Nephron progenitor cell (in vitro differentiated cells): ENCODE data around the gene SASH3.

Experiments
- DNase-seq: peaks from one replicate; pipeline ENCODE4 v3.0.0; 2021
- H3K27ac Mint-ChIP-seq: 2 replicates; pipeline ENCODE4 v1.8.0; 2021; ENCODE audit warnings: mild to moderate bottlenecking, moderate library complexity, mixed read lengths
- H3K27me3 Mint-ChIP-seq: 2 replicates; pipeline ENCODE4 v1.8.0; 2021; ENCODE audit warnings: mild to moderate bottlenecking, low read depth, mixed read lengths; ENCODE audit not compliant: poor library complexity
- H3K36me3 Mint-ChIP-seq: 2 replicates; pipeline ENCODE4 v1.8.0; 2021; ENCODE audit warnings: low read depth, mixed read lengths
- H3K4me1 Mint-ChIP-seq: 2 replicates; pipeline ENCODE4 v1.8.0; 2021; ENCODE audit warnings: mixed read lengths
- H3K4me3 Mint-ChIP-seq: 2 replicates; pipeline ENCODE4 v1.8.0; 2021; ENCODE audit warnings: mild to moderate bottlenecking, moderate library complexity, mixed read lengths
- H3K9me3 Mint-ChIP-seq: 2 replicates; pipeline ENCODE4 v1.8.0; 2021; ENCODE audit warnings: mild to moderate bottlenecking, moderate library complexity, mixed read lengths
- CTCF ChIP-seq: fragments of 200-600 bp; sonication (generic); IDR thresholded peaks from 2 replicates; pipeline ENCODE4 v1.5.0; 2021; ENCODE audit warnings: antibody characterized with exemption

The SASH3 gene

DNA sequence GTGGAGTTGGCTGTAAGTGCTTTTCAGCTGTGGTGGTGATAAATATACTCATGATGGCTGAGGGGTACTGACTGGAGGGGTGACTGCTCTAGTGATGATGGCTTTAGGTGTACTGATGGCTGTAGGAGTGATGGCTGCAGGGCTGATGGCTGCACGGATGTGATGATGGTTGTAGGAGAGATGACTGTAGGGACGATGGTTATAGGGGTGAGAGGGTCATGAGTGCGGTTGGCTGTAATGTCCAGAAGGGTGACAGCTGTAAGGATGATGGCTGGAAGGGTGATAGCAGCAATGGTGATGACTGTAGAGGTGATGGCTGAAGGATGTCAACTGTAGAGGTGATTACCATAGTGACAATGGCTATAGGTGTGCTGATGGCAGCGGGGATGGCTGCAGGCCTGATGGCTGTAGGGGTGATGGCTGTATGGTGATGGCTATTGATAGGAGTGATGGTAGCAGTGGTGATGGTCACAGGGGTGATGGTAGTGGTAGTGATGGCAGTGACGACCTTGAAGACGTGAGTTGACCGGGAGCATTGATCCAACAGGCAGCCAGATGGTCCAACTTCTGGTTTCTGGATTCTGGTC is 570 bp upstream of the SASH3 start:
- DNase-seq, result no peak
- H3K36me3 Mint-ChIP-seq, result no peaks in the 10 kb centered on the region
- no peak overlapping the region for H3K27ac Mint-ChIP-seq
- peaks cover 6% of the 10 kb centered on the region for H3K27me3 Mint-ChIP-seq
- H3K4me1 Mint-ChIP-seq, result no peaks in the 10 kb centered on the region
- H3K4me3 Mint-ChIP-seq, result no peak overlapping the region
- TF ChIP-seq CTCF, result no peak
- H3K9me3 Mint-ChIP-seq, result peaks cover 22% of the 10 kb centered on the region

DNA sequence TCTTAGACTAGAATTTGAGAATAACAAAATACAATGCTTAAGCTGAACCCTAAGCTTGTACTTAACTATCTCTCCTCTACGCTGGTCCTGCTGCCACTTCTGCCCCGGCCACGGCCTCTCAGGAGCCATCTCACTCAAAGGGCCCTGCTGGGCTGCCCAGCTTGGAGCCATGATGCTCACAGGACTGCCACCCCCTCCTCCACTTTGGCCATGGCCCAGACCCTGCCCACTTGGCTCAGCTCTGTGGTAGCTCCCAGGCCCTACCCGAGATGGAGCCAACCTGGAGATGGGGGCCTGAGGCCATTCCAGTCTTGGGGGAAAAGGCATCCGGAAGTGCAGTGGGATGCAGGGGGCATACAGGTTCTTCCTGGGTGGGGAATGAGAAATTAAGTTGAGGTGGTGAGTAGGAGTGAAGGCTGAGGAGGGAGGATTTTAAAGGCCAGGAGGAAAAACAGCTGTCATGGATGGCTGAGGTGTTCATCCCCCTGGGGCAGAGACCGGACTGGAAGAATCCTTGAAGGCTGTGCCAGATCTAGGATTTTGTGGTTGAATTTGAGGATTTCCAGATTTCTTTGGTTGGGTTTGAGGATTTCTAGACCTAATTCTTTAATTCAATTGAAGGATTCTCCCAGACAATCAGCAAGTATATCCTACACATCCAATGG is 824 bp downstream of the SASH3 start:
- no peak for DNase-seq
- Mint-ChIP-seq H3K27ac (no peak overlapping the region), H3K4me3 (no peak overlapping the region), H3K4me1 (peaks cover 6% of the 10 kb centered on the region), H3K27me3 (peaks cover 6% of the 10 kb centered on the region), H3K36me3 (no peaks in the 10 kb centered on the region), H3K9me3 (peaks cover 19% of the 10 kb centered on the region)
- no peak for TF ChIP-seq CTCF

DNA sequence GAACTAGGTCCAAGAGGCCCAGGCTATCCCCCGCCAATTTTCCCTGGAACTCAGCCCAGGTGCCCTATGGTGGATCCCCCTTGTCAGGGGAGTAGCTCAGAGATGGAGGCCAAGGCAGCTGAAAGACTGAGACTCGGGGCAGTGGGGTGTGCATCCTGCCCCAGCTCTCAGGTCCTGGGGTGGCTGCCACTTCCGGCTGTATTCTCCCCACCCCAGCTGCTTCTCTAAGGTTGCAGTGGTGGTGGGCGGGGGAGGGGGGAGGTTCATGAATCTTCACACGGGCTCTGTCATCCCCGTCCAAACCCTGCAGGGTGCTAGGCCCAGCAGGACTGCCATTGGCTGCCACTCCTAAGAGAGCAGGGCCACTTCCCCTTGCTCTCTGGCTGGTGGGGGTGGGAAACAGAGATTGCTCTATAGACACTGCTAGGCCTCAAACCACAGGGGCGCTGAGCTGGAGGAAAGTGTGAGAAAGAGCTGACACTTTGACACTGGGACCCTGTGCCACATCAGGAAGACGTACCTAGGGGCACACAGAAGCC is 1.5 kb downstream of the SASH3 start:
- no peak for DNase-seq
- Mint-ChIP-seq H3K9me3 (peaks cover 19% of the 10 kb centered on the region), H3K27ac (no peak overlapping the region), H3K4me3 (no peak overlapping the region), H3K27me3 (peaks cover 6% of the 10 kb centered on the region), H3K4me1 (peaks cover 12% of the 10 kb centered on the region), H3K36me3 (no peaks in the 10 kb centered on the region)
- TF ChIP-seq CTCF, result no peak

DNA sequence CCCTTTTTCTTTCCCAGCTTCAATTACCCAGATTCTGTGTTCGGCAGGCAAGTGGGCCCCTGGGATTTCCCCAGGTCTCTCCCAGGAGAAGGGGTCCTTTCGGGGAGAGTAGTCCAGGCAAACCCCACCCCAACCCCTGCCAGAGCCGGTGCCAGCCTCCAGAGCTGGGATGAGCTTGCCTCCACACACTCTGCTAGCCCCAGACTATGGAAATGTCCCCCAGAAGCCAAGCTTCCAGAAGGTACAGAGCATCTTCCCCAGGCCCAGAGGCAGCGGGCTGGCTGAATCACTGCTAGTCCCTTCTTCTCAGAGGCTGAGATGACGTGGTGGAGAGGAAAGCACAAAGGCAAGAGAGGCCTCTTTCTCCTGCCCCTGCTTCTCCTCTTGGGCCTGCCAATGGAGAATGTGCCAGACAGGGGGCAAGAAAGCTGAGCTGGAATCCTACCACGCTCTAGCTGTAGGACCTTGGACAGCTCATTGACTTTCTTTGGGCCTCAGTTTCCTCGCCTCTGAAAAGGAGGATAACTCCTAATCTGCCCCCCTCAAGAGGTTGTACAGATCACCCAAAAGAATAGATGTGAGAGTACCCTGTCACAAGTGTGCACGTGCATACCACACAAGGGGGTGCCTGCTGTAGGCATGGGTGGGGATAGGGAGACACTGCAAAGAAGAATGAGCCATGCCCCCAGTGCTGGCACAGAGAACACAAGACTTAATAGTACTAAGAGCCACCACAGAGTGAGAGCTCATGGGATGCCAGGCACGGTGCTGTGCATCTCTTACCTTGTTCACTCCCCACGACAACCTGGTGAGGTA is 2.1 kb downstream of the SASH3 start:
- Mint-ChIP-seq H3K4me3 (no peak overlapping the region), H3K9me3 (peaks cover 19% of the 10 kb centered on the region), H3K4me1 (peaks cover 16% of the 10 kb centered on the region), H3K36me3 (no peaks in the 10 kb centered on the region), H3K27ac (no peak overlapping the region), H3K27me3 (peaks cover 9% of the 10 kb centered on the region)
- no peak for TF ChIP-seq CTCF
- DNase-seq, result no peak

- H3K27me3 Mint-ChIP-seq, result peaks cover 9% of the 10 kb centered on the region
- H3K9me3 Mint-ChIP-seq, result peaks cover 26% of the 10 kb centered on the region
- no peak for TF ChIP-seq CTCF
- peaks cover 16% of the 10 kb centered on the region for H3K4me1 Mint-ChIP-seq
- H3K4me3 Mint-ChIP-seq, result no peak overlapping the region
- no peak for DNase-seq
- no peaks in the 10 kb centered on the region for H3K36me3 Mint-ChIP-seq
- no peak overlapping the region for H3K27ac Mint-ChIP-seq
These were observed 3.0 kb downstream of the SASH3 start for GRCh38 chrX:129782706-129783105.
